PFSK-1 (cell line): ENCODE results near the gene CCNJL.

Source experiments
- POLR2AphosphoS5 ChIP-seq: IDR thresholded peaks from 2 replicates; pipeline ENCODE4 v1.6.1; 2012; ENCODE audit warnings: low read depth, mild to moderate bottlenecking, control low read depth, low read length, moderate library complexity
- TAF1 ChIP-seq: IDR thresholded peaks from 2 replicates; pipeline ENCODE4 v1.6.1; 2012; ENCODE audit warnings: low read length, control low read depth, borderline replicate concordance; ENCODE audit not compliant: insufficient read depth
- TF ChIP-seq, protein P1 (sequence below), 2 experiments: IDR thresholded peaks; 2 replicates each; pipeline versions ENCODE4 v1.6.1 to v1.8.0; 2011 to 2012; ENCODE audit warnings: low read depth in 2 of 2, low read length in 2 of 2, control low read depth in 1 of 2, inconsistent platforms in 1 of 2, mild to moderate bottlenecking in 1 of 2, moderate library complexity in 1 of 2; ENCODE audit not compliant: insufficient read depth in 1 of 2

DNA sequence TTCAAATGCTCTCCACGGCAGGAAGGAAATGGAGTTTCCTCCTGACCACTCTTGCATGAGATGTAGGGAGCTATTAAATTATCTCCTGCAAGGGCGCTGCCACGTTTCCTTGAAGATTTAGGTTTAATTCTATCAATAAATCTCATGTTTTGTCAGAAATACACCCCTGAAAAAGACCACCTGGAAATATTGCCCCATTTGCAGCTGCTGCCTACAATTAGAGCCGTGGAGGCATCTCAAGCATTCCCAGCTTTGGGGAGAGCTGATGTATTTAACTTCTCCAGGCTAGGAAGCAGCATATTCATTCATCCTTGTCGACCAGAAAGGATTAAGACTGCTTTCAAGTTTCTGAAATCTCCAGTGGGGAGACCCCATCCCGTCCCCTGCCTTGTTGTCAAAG lies 40.5 kb downstream of the CCNJL start:
- TF ChIP-seq TAF1 (no peak), POLR2AphosphoS5 (no peak)
- TF ChIP-seq, protein P1, sequence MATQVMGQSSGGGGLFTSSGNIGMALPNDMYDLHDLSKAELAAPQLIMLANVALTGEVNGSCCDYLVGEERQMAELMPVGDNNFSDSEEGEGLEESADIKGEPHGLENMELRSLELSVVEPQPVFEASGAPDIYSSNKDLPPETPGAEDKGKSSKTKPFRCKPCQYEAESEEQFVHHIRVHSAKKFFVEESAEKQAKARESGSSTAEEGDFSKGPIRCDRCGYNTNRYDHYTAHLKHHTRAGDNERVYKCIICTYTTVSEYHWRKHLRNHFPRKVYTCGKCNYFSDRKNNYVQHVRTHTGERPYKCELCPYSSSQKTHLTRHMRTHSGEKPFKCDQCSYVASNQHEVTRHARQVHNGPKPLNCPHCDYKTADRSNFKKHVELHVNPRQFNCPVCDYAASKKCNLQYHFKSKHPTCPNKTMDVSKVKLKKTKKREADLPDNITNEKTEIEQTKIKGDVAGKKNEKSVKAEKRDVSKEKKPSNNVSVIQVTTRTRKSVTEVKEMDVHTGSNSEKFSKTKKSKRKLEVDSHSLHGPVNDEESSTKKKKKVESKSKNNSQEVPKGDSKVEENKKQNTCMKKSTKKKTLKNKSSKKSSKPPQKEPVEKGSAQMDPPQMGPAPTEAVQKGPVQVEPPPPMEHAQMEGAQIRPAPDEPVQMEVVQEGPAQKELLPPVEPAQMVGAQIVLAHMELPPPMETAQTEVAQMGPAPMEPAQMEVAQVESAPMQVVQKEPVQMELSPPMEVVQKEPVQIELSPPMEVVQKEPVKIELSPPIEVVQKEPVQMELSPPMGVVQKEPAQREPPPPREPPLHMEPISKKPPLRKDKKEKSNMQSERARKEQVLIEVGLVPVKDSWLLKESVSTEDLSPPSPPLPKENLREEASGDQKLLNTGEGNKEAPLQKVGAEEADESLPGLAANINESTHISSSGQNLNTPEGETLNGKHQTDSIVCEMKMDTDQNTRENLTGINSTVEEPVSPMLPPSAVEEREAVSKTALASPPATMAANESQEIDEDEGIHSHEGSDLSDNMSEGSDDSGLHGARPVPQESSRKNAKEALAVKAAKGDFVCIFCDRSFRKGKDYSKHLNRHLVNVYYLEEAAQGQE (IDR thresholded peaks at IDR 0.05; ENCODE audit: insufficient read depth in 1 of 2, low read depth in 2 of 2, low read length in 2 of 2): no peak
